Measurements from ENCODE around the gene BRK1. TPM values are rescaled to one million over a fixed set of nuclear protein-coding genes. Genes with fewer than 3 reads are reported as not detected.

The BRK1 gene
- total and polyA plus RNA-seq, 2 donors (not counting 1 experiment from before 2014, with no cell fraction given), result 55.0 to 86.3 TPM

DNA sequence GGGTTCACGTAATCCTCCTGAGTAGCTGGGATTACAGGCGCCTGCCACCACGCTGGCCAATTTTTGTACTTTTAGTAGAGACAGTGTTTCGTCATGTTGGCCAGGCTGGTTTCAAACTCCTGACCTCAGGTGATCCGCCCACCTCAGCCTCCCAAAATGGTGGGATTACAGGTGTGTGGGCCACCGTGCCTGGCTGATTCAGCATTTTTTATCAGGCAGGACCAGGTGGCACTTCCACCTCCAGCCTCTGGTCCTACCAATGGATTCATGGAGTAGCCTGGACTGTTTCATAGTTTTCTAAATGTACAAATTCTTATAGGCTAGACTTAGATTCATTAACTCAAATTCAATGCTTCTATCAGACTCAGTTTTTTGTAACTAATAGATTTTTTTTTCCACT, 35.5 kb downstream of the BRK1 start:
- TF ChIP-seq, protein P1, sequence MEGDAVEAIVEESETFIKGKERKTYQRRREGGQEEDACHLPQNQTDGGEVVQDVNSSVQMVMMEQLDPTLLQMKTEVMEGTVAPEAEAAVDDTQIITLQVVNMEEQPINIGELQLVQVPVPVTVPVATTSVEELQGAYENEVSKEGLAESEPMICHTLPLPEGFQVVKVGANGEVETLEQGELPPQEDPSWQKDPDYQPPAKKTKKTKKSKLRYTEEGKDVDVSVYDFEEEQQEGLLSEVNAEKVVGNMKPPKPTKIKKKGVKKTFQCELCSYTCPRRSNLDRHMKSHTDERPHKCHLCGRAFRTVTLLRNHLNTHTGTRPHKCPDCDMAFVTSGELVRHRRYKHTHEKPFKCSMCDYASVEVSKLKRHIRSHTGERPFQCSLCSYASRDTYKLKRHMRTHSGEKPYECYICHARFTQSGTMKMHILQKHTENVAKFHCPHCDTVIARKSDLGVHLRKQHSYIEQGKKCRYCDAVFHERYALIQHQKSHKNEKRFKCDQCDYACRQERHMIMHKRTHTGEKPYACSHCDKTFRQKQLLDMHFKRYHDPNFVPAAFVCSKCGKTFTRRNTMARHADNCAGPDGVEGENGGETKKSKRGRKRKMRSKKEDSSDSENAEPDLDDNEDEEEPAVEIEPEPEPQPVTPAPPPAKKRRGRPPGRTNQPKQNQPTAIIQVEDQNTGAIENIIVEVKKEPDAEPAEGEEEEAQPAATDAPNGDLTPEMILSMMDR (IDR thresholded peaks at IDR 0.05), result no peak
- no peak for TF ChIP-seq EZH2 (IDR thresholded peaks at IDR 0.05; ENCODE audit: borderline replicate concordance, insufficient read depth, low read depth, low read length, poor library complexity, severe bottlenecking)
- CTCF ChIA-PET, result interaction anchor here (1.0 to 1.2 kb wide), 2 partner anchors 12 to 21 kb away, joined by 3 to 5 read pairs; no protein-coding TSS in a partner anchor
- POLR2A ChIA-PET, result interaction anchor here (1.4 kb wide), 1 partner anchor 75 kb away, joined by 5 read pairs; no protein-coding TSS in a partner anchor
- peaks cover 9 to 56% of the 10 kb centered on the region in 2 experiments for H3K36me3 ChIP-seq (replicated peaks in 1 of 2; ENCODE audit: control extremely low read depth in 1 of 2, control insufficient read depth in 1 of 2, extremely low read depth in 1 of 2, insufficient read depth in 2 of 2, low read length in 1 of 2)
- H3K27me3 ChIP-seq (replicated peaks in 1 of 4; ENCODE audit: control extremely low read depth in 1 of 4, control insufficient read depth in 3 of 4, insufficient read depth in 4 of 4, low read length in 3 of 4), result no peaks in the 10 kb centered on the region
- peaks cover 10 to 18% of the 10 kb centered on the region in 2 donors for H3K4me1 ChIP-seq (ENCODE audit: control insufficient read depth in 2 of 2, insufficient read depth in 2 of 2, low read length in 2 of 2)
- DNase-seq (no peak), ATAC-seq (ENCODE audit: low read depth) (no peak)
- H3K27me3 Mint-ChIP-seq, result no peaks in the 10 kb centered on the region
- H2AFZ ChIP-seq (ENCODE audit: insufficient read depth, low read depth, low read length, poor library complexity, severe bottlenecking), result no peak overlapping the region
- intact Hi-C loops (cut with micrococcal nuclease), result no loop called here
- no peak overlapping the region for H3K4me2 ChIP-seq (replicated peaks; ENCODE audit: low read depth, low read length, poor library complexity, severe bottlenecking)
- no peak overlapping the region for H3K9ac ChIP-seq (ENCODE audit: low read length)
- H3K4me1 Mint-ChIP-seq, result peaks cover 20% of the 10 kb centered on the region
- no peak overlapping the region for H3K27ac ChIP-seq (ENCODE audit: low read length in 2 of 2)
- peaks cover 59% of the 10 kb centered on the region for H3K79me2 ChIP-seq (ENCODE audit: control insufficient read depth, insufficient read depth, low read length)
- H4K20me1 ChIP-seq (ENCODE audit: control insufficient read depth, insufficient read depth, low read length, poor library complexity, severe bottlenecking), result peaks cover 30% of the 10 kb centered on the region
- no peak overlapping the region for H3K4me3 ChIP-seq (ENCODE audit: control extremely low read depth in 1 of 5, extremely low read depth in 1 of 5, insufficient read depth in 1 of 5, low read depth in 2 of 5, low read length in 4 of 5)
- no peak overlapping the region for H3K4me3 Mint-ChIP-seq
- H3K9me3 Mint-ChIP-seq (ENCODE audit: insufficient read depth), result no peaks in the 10 kb centered on the region
- WGBS (ENCODE audit: insufficient coverage), result 90% methylated on average over 3 of the region's 6 CpGs
- H3K27ac Mint-ChIP-seq, result no peak overlapping the region
- no peaks in the 10 kb centered on the region for H3K9me3 ChIP-seq (ENCODE audit: control extremely low read depth in 1 of 3, control insufficient read depth in 2 of 3, insufficient read depth in 1 of 3, low read length in 2 of 3)

- H3K4me3 ChIP-seq (ENCODE audit: control extremely low read depth in 1 of 5, extremely low read depth in 1 of 5, insufficient read depth in 1 of 5, low read depth in 2 of 5, low read length in 4 of 5), result no peak overlapping the region
- no peak overlapping the region for H3K27ac ChIP-seq (ENCODE audit: low read length in 2 of 2)
- peaks cover 10% of the 10 kb centered on the region for H4K20me1 ChIP-seq (ENCODE audit: control insufficient read depth, insufficient read depth, low read length, poor library complexity, severe bottlenecking)
- intact Hi-C loops (cut with micrococcal nuclease), result no loop called here
- no peak overlapping the region for H3K9ac ChIP-seq (ENCODE audit: low read length)
- peaks cover 9 to 34% of the 10 kb centered on the region in 2 experiments for H3K36me3 ChIP-seq (replicated peaks in 1 of 2; ENCODE audit: control extremely low read depth in 1 of 2, control insufficient read depth in 1 of 2, extremely low read depth in 1 of 2, insufficient read depth in 2 of 2, low read length in 1 of 2)
- Mint-ChIP-seq H3K9me3 (ENCODE audit: insufficient read depth) (no peaks in the 10 kb centered on the region), H3K4me3 (no peak overlapping the region), H3K27ac (no peak overlapping the region), H3K27me3 (no peaks in the 10 kb centered on the region), H3K4me1 (peaks cover 6% of the 10 kb centered on the region)
- ChIA-PET POLR2A (interaction anchor here (0.6 kb wide), 1 partner anchor 30 kb away, joined by 3 read pairs; no protein-coding TSS in a partner anchor), CTCF (no interaction called here)
- no peaks in the 10 kb centered on the region for H3K27me3 ChIP-seq (replicated peaks in 1 of 4; ENCODE audit: control extremely low read depth in 1 of 4, control insufficient read depth in 3 of 4, insufficient read depth in 4 of 4, low read length in 3 of 4)
- peaks cover 3 to 5% of the 10 kb centered on the region in 2 donors for H3K4me1 ChIP-seq (ENCODE audit: control insufficient read depth in 2 of 2, insufficient read depth in 2 of 2, low read length in 2 of 2)
- no peak for ATAC-seq (ENCODE audit: low read depth)
- H3K9me3 ChIP-seq (ENCODE audit: control extremely low read depth in 1 of 3, control insufficient read depth in 2 of 3, insufficient read depth in 1 of 3, low read length in 2 of 3), result no peaks in the 10 kb centered on the region
- no peak for DNase-seq
- TF ChIP-seq, protein P1 (IDR thresholded peaks at IDR 0.05), result no peak
- no peak for TF ChIP-seq EZH2 (IDR thresholded peaks at IDR 0.05; ENCODE audit: borderline replicate concordance, insufficient read depth, low read depth, low read length, poor library complexity, severe bottlenecking)
- H3K79me2 ChIP-seq (ENCODE audit: control insufficient read depth, insufficient read depth, low read length), result peaks cover 25% of the 10 kb centered on the region
- H3K4me2 ChIP-seq (replicated peaks; ENCODE audit: low read depth, low read length, poor library complexity, severe bottlenecking), result no peak overlapping the region
- no peak overlapping the region for H2AFZ ChIP-seq (ENCODE audit: insufficient read depth, low read depth, low read length, poor library complexity, severe bottlenecking)
- WGBS (ENCODE audit: insufficient coverage), result 100% methylated on average over 3 of the region's 14 CpGs
These were observed 39.1 kb downstream of the BRK1 start for GRCh38 chr3:10154335-10155122.
